ENCODE results near the gene PSPH. TPM values are rescaled to one million over a fixed set of nuclear protein-coding genes. Genes with fewer than 3 reads are reported as not detected.
A peak's percentile ranks its signal among the peaks of the same experiment; 100 is the strongest.

PSPH gene
- total RNA-seq, 1 donor from 2014 or later: 10.1 TPM

- Histone ChIP-seq H3K9me3 (no peaks in the 10 kb centered on the region), H3K36me3 (peaks cover 6% of the 10 kb centered on the region), H3K27me3 (no peaks in the 10 kb centered on the region), H3K4me1 (no peaks in the 10 kb centered on the region), H3K27ac (no peak overlapping the region), H3K4me3 (no peak overlapping the region)
- intact Hi-C loops (cut with DNase I): no loop called here
- no peak for TF ChIP-seq CTCF (IDR thresholded peaks at IDR 0.05)
- ATAC-seq: no peak
- no peak for DNase-seq
These were observed 77.4 kb downstream of the PSPH start for GRCh38 chr7:55973747-55974250.

GRCh38 chr7:55970978-55971377 is 80.3 kb downstream of the PSPH start:
- Histone ChIP-seq H3K27ac (no peak overlapping the region), H3K4me1 (peaks cover 5% of the 10 kb centered on the region), H3K27me3 (no peaks in the 10 kb centered on the region), H3K36me3 (no peaks in the 10 kb centered on the region), H3K4me3 (no peak overlapping the region), H3K9me3 (no peaks in the 10 kb centered on the region)
- DNase-seq: no peak
- TF ChIP-seq CTCF (IDR thresholded peaks at IDR 0.05): no peak
- ATAC-seq: peak; percentile 40
- intact Hi-C loops (cut with DNase I): no loop called here

- Histone ChIP-seq H3K27me3 (no peaks in the 10 kb centered on the region), H3K36me3 (no peaks in the 10 kb centered on the region), H3K27ac (no peak overlapping the region), H3K4me3 (no peak overlapping the region), H3K9me3 (no peaks in the 10 kb centered on the region), H3K4me1 (peaks cover 9% of the 10 kb centered on the region)
- DNase-seq (no peak), ATAC-seq (no peak)
- intact Hi-C loops (cut with DNase I): no loop called here
- no peak for TF ChIP-seq CTCF (IDR thresholded peaks at IDR 0.05)
These were observed 80.7 kb downstream of the PSPH start for GRCh38 chr7:55970561-55970960.

- Histone ChIP-seq H3K4me3 (no peak overlapping the region), H3K27me3 (no peaks in the 10 kb centered on the region), H3K36me3 (no peaks in the 10 kb centered on the region), H3K9me3 (no peaks in the 10 kb centered on the region), H3K4me1 (peaks cover 13% of the 10 kb centered on the region), H3K27ac (no peak overlapping the region)
- intact Hi-C loops (cut with DNase I): no loop called here
- ATAC-seq (no peak), DNase-seq (no peak)
- no peak for TF ChIP-seq CTCF (IDR thresholded peaks at IDR 0.05)
These were observed 81.9 kb downstream of the PSPH start for GRCh38 chr7:55969391-55969790.

GRCh38 chr7:55966851-55967250 is 84.4 kb downstream of the PSPH start:
- H3K4me1 ChIP-seq: peaks cover 19% of the 10 kb centered on the region
- TF ChIP-seq CTCF (IDR thresholded peaks at IDR 0.05): no peak

More at GRCh38 chr7:55966851-55967250, 84.4 kb downstream of the PSPH start:
- intact Hi-C loops (cut with DNase I): no loop called here
- no peaks in the 10 kb centered on the region for H3K27me3 ChIP-seq
- H3K9me3 ChIP-seq: no peaks in the 10 kb centered on the region
- H3K36me3 ChIP-seq: no peaks in the 10 kb centered on the region
- DNase-seq (no peak), ATAC-seq (no peak)
- no peak overlapping the region for H3K27ac ChIP-seq
- no peak overlapping the region for H3K4me3 ChIP-seq

Measured in upper lobe of right lung (tissue), 1 donor.